ES-I3 (cell line): ENCODE measurements around the gene ATP2A3.

Source experiments
- H3K36me3 ChIP-seq: 2 replicates; pipeline ENCODE4 v1.6.1; 2013; ENCODE audit warnings: mild to moderate bottlenecking, low read length, control low read depth, moderate library complexity; ENCODE audit not compliant: insufficient read depth
- H3K4me1 ChIP-seq: 2 replicates; pipeline ENCODE4 v1.6.1; 2013; ENCODE audit warnings: mild to moderate bottlenecking, control low read depth, low read length; ENCODE audit not compliant: insufficient read depth
- H3K9ac ChIP-seq: 2 replicates; pipeline ENCODE4 v1.6.1; 2013; ENCODE audit warnings: low read depth, mild to moderate bottlenecking, low read length, moderate library complexity
- H3K9me3 ChIP-seq: 2 replicates; pipeline ENCODE4 v1.6.1; 2013; ENCODE audit warnings: mild to moderate bottlenecking, low read length, moderate library complexity; ENCODE audit not compliant: control insufficient read depth, insufficient read depth

Gene ATP2A3

DNA sequence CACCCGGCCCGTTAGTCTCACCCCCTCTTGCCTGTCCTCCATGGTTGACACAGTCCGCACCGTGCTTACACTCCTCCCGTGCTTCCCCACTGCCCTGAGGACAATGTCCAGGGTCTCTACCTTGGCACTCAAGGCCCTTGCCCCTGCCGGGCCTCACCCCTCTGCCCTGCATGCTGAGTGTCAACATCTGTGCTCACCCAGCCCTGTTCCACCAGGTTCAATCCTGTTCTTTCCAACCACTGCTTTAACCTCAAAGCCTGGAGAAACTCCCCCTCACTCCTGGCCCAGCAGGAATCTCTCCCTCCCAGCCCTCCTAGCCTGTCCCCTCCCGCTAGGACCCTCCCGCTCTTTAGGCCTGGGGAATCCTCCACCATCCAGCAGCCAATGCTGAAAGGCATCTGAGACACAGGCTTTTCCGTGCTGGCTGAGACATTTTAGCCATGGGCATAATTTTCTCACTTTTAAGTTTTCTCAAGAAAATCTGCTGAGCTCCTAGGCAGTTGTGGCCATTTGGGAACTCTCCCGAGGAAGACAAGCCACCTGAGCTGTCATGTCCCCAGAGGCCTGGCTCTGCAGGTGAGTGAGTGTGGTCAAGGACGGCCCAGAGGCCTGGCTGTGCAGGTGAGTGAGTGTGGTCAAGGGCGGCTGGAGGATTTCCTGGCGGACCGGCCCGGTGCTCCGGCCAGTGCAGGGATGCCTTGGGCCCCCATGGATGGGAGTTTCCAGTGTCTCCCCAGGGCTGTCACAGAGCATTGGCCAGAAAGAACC, 37.2 kb downstream of the ATP2A3 start:
- Histone ChIP-seq H3K36me3 (no peaks in the 10 kb centered on the region), H3K4me1 (no peaks in the 10 kb centered on the region; the same call in 1 of the 2 replicates), H3K9me3 (no peaks in the 10 kb centered on the region), H3K9ac (no peak overlapping the region)

DNA sequence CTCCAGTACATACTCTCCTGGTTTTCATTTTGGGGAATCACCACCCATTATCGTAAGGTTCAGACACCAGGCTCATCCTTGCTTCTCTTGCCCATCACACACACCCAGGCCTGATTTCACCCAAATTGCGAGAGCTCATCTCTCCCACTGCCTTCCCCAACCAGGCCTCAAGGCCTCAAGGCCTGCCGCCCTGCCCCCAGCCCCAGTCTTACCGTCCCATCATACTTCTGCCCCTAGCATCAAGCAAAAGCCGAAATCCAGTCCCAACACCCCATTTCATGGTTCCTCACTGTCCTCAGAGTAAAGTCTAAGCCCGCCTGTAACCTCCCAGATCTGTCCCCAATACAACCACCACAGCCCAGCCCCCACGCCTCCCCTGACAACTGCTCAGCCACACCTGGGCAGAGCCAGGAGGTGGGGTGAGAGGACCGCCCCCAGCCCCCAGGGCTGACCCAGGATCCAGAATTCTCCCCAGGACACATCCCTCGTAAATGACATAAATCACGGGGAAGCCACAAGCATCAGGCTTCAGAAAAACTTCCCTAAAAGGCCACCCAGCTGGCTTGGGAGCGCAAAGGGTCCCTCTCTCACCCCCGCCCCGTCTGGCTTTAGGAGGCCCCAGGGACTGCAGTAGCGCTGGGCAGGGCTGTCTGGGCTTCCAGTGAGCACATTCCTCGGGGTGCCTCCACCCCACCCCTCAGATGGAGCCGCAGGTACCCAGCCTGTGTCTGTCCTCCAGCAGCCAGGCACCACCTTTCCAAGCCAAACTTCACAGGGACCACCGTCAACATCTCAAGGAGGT, 38.4 kb downstream of the ATP2A3 start:
- Histone ChIP-seq H3K9me3 (no peaks in the 10 kb centered on the region), H3K36me3 (no peaks in the 10 kb centered on the region), H3K9ac (no peak overlapping the region), H3K4me1 (no peaks in the 10 kb centered on the region; the same call in 1 of the 2 replicates)

DNA sequence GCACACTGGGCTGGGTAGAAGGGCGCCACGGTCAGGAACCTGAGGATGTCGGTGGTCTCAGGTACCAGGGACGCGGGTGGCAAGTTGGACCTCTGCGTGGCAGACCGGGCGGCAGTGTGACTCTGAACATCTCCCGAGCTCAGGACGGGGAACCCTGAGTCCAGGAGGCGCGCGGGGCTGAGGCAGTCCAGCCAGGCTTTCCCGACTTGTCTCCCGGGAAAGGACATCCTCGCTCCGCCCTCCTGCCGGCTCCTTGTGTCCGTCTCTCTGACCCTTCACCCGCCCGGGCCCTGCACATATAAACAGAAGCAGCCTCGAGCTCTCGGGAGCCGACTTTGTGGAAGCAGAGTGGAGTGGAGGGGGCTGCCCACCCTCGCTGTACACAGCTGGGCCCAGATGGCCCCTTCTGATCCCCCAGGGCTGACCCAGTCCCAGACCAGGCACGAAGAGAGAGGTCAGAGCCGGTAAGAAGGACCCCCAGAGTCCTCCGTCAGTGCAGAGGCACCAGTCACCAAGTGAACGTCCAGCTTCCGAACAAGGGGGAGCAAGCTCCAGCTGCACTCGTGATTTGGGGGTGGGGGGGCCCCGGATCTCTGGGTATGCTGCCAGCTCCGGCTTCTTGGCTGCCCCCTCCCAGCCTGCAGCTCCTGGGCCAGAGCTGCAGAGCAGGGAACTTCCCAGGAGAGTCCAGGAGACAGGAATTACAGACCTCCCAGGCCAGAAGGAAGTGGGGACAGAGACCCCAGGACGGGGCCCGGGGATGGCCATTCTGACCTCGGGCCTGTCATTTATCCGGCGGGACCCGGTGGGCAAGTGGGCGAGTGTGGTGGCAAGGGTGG, 39.5 kb downstream of the ATP2A3 start:
- Histone ChIP-seq H3K36me3 (no peaks in the 10 kb centered on the region), H3K9ac (no peak overlapping the region), H3K9me3 (no peaks in the 10 kb centered on the region), H3K4me1 (no peaks in the 10 kb centered on the region; the same call in 1 of the 2 replicates)

DNA sequence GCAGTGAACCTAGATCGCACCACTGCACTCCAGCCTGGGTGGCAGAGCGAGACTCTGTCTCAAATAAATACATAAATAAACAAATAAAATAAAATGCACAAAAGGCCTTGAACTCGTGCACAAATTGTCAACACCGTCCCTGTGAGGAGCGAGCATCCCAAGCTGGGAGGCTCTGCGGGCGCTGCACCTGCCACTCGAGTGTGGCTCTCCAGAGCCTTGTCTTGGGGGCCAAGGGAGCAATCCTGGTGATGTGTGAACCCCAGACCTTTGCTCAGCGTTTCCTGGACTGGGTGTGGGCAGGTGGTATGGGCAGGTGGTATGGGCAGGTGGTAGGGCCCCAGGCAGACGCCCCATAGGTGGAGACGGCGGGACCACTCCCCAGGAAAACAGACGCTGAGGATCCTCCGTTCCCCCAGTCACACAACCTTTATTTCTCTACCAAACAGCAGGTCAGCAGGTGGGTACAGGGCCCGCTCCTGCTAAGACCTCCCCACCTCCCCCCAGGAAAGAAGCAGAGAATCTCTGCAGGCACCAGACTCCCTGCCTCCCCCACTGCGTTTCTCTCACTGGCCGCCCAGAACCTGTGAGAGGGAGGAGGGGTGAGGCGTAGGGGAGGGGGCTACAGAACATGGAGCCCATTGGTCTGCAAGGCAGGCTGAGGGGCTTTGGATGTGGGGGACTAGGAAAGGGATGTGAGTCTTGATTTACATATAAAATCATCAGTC, 40.6 kb downstream of the ATP2A3 start:
- no peaks in the 10 kb centered on the region for H3K36me3 ChIP-seq
- no peaks in the 10 kb centered on the region; the same call in 1 of the 2 replicates for H3K4me1 ChIP-seq
- H3K9me3 ChIP-seq: no peaks in the 10 kb centered on the region
- no peak overlapping the region for H3K9ac ChIP-seq

DNA sequence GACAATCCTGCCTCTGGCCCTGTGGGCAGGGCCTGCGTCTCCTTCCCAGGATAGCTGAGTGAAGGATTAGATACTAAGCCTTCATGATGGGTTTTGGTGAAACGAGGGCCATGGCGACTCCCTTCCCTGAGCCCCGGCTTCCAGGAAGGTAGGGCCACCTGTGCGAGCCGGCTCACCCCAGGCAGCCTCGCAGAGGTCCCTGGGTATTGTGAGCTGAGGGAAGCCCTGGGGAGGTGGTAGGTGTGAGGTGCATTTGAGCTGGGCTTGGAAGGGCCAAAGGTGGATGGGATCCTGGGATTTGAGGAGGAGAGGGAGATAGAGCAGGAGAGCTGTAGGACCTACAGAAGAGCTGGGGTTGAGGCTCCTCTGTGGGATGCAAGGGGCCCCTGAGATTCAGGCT, 41.5 kb downstream of the ATP2A3 start:
- Histone ChIP-seq H3K4me1 (no peaks in the 10 kb centered on the region; the same call in 1 of the 2 replicates), H3K9ac (no peak overlapping the region), H3K36me3 (no peaks in the 10 kb centered on the region), H3K9me3 (no peaks in the 10 kb centered on the region)

DNA sequence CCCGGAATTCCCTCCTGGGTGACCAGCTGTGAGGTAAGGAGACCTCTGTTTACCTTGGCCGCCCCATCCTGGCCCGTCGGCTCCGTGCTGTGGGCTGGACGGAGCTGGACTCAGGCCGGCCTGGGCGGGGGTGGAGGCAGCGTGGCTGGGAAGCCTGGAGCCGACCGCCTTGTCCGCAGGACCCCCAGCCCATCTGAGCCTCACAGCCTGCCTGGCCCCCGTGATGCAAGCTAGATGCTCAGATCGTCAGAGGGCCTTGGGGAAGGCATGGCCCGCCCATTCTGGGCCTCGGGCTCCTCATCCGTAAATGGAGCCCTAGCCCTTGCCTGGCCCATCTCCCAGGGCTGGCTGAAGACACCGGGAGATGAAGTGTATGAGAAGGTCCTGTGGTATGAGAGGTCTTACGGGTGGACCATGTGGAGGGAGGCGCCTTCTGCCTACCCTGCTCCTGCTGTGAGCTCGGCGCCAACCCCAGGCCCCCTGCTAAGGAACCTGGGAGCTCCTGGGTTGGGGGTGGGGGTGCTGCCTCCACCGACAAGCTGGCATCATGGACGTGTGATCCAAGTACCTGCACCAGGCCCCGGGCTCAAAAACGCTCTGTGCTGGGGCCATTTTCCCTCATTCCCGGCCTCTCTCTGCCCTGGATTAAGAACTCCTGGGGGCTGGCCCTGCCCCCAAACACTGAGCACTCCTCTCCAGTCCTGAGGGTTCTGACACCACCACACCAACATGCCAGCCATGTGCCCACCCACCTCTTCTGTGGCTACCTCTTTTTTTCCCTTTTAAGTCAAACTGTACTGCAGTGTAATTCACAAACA, 42.5 kb downstream of the ATP2A3 start:
- Histone ChIP-seq H3K9me3 (no peaks in the 10 kb centered on the region), H3K36me3 (no peaks in the 10 kb centered on the region), H3K9ac (no peak overlapping the region), H3K4me1 (no peaks in the 10 kb centered on the region; the same call in 1 of the 2 replicates)

DNA sequence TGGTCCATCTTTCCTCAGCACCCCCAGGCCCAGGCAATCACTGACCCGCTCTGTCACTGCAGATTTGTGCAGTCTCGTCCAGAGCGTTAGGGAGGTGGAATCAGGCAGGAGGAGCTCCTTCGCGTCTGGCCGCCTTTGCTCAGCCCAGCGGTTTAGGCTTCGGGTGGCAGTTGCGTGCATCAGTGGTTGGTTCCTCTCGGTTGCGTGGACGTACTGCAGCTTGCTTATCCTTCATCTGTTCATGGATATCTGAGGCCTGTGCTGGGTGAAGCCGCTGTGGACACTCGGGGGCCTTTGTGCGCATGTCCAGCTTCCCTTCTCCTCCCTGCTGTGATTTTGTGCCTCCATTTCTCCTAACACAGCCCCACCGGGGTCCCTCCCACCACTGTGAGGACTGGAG, 43.2 kb downstream of the ATP2A3 start:
- Histone ChIP-seq H3K9me3 (no peaks in the 10 kb centered on the region), H3K9ac (no peak overlapping the region), H3K36me3 (no peaks in the 10 kb centered on the region), H3K4me1 (no peaks in the 10 kb centered on the region; the same call in 1 of the 2 replicates)

DNA sequence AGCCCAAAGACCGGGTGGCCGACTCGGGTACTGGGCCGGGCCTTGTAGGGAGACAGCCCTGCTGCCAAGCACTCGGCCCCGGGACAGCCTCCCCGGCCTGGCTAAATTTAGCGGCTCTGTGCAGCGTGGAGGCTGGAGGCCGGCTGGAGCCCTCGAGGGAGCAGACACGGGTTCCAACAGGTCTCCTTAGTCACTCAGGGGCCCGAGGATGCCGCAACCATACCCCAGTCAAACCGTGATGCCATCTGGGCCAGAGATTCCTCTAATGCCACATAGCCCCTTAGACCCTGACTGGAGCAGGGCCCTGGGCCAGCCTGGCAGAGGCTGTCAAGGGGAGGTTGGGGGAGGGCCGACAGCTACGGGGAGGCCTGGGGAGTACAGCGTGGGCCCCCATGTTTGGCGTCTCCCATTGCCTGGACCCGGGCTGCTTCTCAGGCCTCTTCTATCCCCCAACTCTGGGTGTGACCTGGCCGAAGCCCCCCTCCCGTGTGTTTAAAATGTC, 45.1 kb downstream of the ATP2A3 start:
- H3K36me3 ChIP-seq: no peaks in the 10 kb centered on the region
- H3K4me1 ChIP-seq: no peaks in the 10 kb centered on the region
- no peak overlapping the region for H3K9ac ChIP-seq
- H3K9me3 ChIP-seq: no peaks in the 10 kb centered on the region

DNA sequence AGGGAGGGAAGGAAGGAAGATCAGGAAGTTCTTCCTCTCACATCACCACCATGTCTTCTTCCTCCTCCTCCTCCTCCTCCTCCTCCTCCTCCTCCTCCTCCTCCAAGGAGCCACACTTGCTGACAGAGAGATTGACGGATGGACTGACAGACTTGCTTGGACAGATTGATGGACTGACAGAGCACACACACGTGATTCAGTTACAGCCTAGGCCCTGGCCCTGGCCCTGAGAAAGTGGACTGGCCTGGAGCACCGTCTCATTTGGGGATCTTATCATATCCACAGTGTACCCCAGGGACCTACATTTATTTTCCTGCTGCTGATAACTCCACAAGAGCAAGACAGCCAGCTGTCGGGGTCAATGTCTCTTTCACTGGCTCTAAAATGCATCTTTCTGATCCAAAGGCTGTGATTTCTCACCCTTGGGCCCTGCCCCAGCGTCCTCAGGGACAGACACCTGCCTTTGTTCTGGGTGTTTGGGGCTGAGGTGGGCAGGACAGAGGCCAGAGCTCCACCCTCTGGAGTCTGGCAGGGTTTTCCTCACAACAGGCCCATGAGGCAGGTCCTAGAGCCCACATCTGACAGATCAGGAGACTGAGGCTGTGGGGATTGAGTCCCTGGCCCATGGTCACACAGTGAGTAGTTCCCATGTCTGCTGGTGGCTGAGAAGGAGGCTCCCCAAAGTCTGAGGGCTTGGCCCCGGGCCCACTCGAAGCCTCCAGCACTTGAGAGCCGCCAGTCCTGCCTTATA, 45.7 kb downstream of the ATP2A3 start:
- no peaks in the 10 kb centered on the region for H3K9me3 ChIP-seq
- no peaks in the 10 kb centered on the region for H3K36me3 ChIP-seq
- no peak overlapping the region for H3K9ac ChIP-seq
- H3K4me1 ChIP-seq: no peaks in the 10 kb centered on the region

DNA sequence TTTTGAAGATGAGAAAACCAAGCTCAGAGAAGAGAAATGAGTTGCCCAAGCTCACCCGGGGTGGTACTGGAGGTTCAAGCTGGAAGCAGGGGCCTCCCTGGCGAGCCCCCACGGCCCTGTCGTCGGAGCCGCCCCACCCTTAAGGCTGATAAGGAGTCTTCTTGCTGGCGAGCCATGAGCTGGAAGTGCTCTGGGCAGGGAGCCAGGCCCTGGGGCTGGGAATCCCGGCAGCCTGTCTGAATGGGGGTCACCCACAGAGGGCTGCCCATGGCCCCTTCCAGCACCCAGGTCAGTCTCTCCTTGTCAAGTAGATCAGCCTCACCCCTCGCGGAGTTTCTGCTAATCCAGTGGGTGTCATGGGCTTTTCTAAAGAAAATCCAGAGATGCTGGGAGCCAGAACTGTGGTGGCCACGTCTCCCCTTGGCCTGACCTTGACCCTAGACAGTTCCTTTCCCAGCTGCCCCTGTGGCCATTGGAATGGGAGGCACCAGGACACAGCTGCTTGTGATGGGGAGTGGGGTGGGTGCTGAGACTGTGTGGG, 46.8 kb downstream of the ATP2A3 start:
- H3K9me3 ChIP-seq: no peaks in the 10 kb centered on the region
- no peaks in the 10 kb centered on the region for H3K4me1 ChIP-seq
- no peak overlapping the region for H3K9ac ChIP-seq
- H3K36me3 ChIP-seq: no peaks in the 10 kb centered on the region

DNA sequence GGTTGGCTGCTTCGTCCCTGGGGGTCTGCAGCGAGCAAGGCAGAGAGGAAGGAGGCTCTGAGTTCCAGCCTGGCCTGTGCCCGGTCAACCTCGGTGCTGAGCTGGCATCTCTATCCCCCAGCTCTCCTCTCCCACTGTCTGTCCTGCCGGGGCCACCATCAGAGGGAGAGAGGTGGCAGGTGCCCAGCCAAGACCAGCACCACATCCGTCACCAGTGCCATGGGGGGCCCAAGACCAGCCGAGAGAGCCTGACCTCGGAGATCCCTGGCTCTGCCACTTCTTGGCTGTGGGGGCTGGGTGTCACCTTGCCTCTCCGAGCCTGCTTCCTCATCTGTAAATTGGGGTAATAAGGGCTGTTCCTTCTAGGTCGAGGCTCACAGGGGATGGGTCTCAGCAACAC, 47.4 kb downstream of the ATP2A3 start:
- Histone ChIP-seq H3K36me3 (no peaks in the 10 kb centered on the region), H3K9ac (no peak overlapping the region), H3K4me1 (no peaks in the 10 kb centered on the region), H3K9me3 (no peaks in the 10 kb centered on the region)

DNA sequence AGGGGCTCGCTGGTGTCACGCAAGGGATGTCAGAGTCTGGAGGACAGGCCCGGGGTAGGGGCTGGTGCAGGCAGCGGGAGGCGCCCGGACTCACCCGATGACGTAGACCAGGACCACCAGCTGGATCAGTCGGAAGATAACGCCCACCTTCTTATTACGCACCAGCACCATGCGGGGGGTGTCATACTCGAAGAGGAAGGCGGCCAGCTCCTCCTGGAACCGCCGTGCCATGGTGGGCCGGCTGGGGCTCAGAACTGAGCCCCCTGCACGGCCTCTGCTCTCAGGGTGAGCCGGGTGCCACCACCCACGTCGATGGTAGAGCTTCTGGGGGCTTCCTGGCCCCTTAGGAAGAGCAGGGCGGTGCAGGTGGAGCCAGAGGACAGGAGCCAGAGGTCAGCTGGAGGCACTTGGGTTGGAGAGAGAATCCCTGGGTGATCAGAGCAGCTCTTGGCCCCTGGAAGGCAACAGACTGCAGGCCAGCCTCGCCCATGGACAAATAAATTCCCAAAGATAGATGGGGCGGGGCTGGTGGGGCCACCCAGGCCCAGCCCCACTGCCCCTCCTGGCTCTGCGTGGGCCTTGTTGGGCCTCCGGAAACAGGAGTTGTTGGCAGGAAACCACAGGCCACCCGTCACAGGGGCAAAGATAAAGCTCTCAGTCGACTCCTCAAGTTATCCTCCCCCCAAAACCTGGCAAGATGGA, 48.1 kb downstream of the ATP2A3 start, which contains the start of gene P2RX1:
P2RX1 (minus strand) TSS at position 471 of the 702 bp plus-strand sequence; CDS start at position 231, 240 bp downstream.
- Histone ChIP-seq H3K36me3 (no peaks in the 10 kb centered on the region), H3K9ac (no peak within 1 kb of the TSS), H3K4me1 (no peaks in the 10 kb centered on the region), H3K9me3 (no peaks in the 10 kb centered on the region)
